Neural cell (in vitro differentiated cells): ENCODE data around the gene TBC1D3I.
"Not testable (repeated sequence)": the region's sequence is repeated elsewhere in the genome, so short reads cannot be mapped to it uniquely, and the experiment has no call there.

ENCODE experiments used
- EP300 ChIP-seq: fragments of 450-650 bp; conservative IDR thresholded peaks from 2 replicates; pipeline ENCODE4 v1.6.1; 2014; ENCODE audit warnings: antibody characterized with exemption, mild to moderate bottlenecking, moderate library complexity; ENCODE audit not compliant: poor library complexity, severe bottlenecking
- EZH2 ChIP-seq: fragments of 200-600, 300-800 bp; shearing (Covaris generic), sonication (generic); IDR thresholded peaks from 2 replicates; pipeline ENCODE4 v1.6.1; 2014; ENCODE audit warnings: antibody characterized with exemption, low read length, borderline replicate concordance, mild to moderate bottlenecking; ENCODE audit not compliant: insufficient read depth, poor library complexity, severe bottlenecking
- MXI1 ChIP-seq: fragments of 450-650 bp; conservative IDR thresholded peaks from 2 replicates; pipeline ENCODE4 v1.6.1; 2014; ENCODE audit warnings: antibody characterized with exemption, mild to moderate bottlenecking; ENCODE audit not compliant: poor library complexity, severe bottlenecking
- POLR2AphosphoS5 ChIP-seq: IDR thresholded peaks from 2 replicates; pipeline ENCODE4 v1.6.1; 2012
- SMC3 ChIP-seq: fragments of 450-650 bp; conservative IDR thresholded peaks from 2 replicates; pipeline ENCODE4 v1.6.1; 2014; ENCODE audit warnings: antibody characterized with exemption, mild to moderate bottlenecking, moderate library complexity; ENCODE audit not compliant: poor library complexity
- TAF1 ChIP-seq: IDR thresholded peaks from 2 replicates; pipeline ENCODE4 v1.6.1; 2012; ENCODE audit warnings: low read depth
- TF ChIP-seq, protein P1 (sequence below): fragments of 450-650 bp; IDR thresholded peaks from 2 replicates; pipeline ENCODE4 v1.5.1; 2014; ENCODE audit warnings: antibody characterized with exemption, mild to moderate bottlenecking, moderate library complexity; ENCODE audit not compliant: poor library complexity, severe bottlenecking
- TF ChIP-seq, protein P2 (sequence below): IDR thresholded peaks from 2 replicates; pipeline ENCODE4 v1.6.1; 2012; ENCODE audit warnings: borderline replicate concordance

DNA sequence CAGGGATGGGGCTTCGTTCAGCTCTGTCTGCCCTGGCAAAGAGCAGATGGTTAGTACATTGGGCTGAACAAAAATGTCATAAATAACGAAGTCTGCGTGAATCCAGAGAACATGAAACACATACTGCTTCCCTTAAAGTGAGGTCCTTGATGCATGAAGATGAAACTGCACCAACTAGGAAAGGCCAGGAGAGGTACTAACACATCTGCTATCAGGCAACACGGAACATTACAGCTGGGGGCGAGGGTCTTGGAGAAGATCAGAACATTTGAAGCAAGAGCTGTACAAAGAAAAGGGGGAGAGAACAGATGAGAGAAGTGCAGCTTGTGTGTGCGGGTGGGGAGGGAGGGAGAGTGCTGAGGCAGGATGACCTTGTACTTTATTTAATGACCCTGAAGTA lies 57.0 kb downstream of the TBC1D3I start:
- TF ChIP-seq, protein P1, sequence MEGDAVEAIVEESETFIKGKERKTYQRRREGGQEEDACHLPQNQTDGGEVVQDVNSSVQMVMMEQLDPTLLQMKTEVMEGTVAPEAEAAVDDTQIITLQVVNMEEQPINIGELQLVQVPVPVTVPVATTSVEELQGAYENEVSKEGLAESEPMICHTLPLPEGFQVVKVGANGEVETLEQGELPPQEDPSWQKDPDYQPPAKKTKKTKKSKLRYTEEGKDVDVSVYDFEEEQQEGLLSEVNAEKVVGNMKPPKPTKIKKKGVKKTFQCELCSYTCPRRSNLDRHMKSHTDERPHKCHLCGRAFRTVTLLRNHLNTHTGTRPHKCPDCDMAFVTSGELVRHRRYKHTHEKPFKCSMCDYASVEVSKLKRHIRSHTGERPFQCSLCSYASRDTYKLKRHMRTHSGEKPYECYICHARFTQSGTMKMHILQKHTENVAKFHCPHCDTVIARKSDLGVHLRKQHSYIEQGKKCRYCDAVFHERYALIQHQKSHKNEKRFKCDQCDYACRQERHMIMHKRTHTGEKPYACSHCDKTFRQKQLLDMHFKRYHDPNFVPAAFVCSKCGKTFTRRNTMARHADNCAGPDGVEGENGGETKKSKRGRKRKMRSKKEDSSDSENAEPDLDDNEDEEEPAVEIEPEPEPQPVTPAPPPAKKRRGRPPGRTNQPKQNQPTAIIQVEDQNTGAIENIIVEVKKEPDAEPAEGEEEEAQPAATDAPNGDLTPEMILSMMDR = not testable (repeated sequence)
- not testable (repeated sequence) for TF ChIP-seq EP300, EZH2, TAF1, SMC3, POLR2AphosphoS5, MXI1
- TF ChIP-seq, protein P2, sequence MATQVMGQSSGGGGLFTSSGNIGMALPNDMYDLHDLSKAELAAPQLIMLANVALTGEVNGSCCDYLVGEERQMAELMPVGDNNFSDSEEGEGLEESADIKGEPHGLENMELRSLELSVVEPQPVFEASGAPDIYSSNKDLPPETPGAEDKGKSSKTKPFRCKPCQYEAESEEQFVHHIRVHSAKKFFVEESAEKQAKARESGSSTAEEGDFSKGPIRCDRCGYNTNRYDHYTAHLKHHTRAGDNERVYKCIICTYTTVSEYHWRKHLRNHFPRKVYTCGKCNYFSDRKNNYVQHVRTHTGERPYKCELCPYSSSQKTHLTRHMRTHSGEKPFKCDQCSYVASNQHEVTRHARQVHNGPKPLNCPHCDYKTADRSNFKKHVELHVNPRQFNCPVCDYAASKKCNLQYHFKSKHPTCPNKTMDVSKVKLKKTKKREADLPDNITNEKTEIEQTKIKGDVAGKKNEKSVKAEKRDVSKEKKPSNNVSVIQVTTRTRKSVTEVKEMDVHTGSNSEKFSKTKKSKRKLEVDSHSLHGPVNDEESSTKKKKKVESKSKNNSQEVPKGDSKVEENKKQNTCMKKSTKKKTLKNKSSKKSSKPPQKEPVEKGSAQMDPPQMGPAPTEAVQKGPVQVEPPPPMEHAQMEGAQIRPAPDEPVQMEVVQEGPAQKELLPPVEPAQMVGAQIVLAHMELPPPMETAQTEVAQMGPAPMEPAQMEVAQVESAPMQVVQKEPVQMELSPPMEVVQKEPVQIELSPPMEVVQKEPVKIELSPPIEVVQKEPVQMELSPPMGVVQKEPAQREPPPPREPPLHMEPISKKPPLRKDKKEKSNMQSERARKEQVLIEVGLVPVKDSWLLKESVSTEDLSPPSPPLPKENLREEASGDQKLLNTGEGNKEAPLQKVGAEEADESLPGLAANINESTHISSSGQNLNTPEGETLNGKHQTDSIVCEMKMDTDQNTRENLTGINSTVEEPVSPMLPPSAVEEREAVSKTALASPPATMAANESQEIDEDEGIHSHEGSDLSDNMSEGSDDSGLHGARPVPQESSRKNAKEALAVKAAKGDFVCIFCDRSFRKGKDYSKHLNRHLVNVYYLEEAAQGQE = not testable (repeated sequence)
